Smooth muscle cell of the brain vasculature (primary cell): ENCODE results near the gene CACNG1.
"Not testable (repeated sequence)": the region's sequence is repeated elsewhere in the genome, so short reads cannot be mapped to it uniquely, and the experiment has no call there.

Source experiments
- DNase-seq: peaks from one replicate; pipeline ENCODE4 v3.0.0-alpha.2; 2012; ENCODE audit warnings: low read depth, low spot score

The CACNG1 gene

GRCh38 chr17:67025216-67025792, 19.1 kb upstream of the CACNG1 start:
- no peak for DNase-seq

DNA sequence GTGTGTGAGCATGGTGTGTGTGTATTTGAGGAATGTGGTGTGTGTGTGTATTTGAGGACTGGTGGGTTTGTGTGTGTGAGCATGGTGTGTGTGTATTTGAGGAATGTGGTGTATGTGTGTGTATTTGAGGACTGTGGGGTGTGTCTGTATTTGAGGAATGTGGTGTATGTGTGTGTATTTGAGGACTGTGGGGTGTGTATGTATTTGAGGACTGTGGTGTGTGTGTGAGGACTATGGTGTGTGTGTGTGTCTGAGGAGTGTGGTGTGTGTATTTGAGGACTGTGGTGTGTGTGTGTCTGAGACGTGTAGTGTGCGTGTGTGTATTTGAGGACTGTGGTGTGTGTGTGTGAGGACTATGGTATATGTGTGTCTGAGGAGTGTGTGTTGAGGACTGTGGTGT, 18.0 kb upstream of the CACNG1 start:
- DNase-seq, result no peak

- DNase-seq, result no peak
Observed at GRCh38 chr17:67027031-67027628, 17.2 kb upstream of the CACNG1 start.

- no peak for DNase-seq
Observed at GRCh38 chr17:67030641-67031040, 13.7 kb upstream of the CACNG1 start.

- DNase-seq, result no peak
Observed at GRCh38 chr17:67032382-67032781, 12.0 kb upstream of the CACNG1 start.

- no peak for DNase-seq
Observed at GRCh38 chr17:67032985-67033384, 11.4 kb upstream of the CACNG1 start.

DNA sequence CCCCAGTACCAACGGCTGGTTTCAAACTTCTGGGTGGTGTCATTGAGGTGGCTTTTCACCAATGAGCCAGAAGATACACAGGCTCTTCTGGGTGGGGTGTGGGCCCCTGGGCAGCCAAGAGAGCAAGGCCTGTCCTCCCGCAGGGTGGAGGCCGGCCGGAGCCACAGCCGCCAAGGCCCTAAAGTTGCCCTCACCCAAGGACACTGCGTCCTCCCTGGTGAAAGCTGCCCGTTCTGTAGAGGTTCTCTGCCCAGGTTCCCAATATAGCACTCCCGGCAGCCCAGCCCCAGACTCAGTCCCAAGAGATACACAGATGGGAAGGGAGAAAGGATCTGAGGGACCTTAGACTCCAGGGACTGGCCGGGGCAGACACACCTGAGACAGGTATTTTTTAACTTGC, 10.7 kb upstream of the CACNG1 start:
- DNase-seq, result no peak

DNA sequence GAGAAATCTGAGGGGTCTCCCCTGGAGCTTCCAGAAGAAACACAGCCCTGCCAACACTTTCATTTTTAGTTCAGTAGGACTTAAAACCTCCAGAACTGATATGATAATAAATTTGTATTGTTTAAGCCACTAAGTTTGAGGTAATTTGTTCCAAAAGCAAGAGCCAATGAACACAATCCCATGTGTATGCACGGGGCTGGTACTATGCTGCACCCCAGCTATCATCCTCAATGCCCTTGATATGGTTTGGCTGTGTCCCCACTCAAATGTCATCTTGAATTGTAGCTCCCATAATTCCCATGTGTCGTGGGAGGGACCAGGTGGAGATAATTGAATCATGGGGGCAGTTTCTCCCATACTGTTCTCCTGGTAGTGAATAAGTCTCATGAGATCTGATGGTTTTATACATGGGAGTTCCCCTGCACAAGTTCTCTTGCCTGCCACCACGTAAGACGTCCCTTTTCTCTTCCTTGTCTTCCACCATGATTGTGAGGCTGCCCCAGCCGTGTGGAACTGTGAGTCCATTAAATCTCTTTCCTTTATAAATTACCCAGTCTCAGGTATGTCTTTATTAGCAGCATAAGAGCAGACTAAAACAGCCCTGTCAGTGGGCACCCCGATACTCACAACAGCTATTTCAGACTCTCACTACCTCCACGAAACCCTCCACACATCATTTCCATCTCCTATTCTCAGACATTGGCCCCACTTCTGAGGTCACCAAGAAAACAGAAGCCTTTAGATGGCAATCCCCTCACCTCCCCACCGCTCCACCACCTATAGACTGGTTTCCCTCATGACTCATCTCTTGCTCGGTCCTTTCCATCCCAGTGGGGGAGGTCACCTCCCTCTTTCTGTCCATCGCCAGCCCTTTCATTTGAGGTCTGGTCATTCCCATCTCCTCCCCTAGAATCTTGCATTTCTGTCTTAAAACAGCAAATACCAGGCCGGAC, 8.9 kb upstream of the CACNG1 start:
- no peak for DNase-seq

DNA sequence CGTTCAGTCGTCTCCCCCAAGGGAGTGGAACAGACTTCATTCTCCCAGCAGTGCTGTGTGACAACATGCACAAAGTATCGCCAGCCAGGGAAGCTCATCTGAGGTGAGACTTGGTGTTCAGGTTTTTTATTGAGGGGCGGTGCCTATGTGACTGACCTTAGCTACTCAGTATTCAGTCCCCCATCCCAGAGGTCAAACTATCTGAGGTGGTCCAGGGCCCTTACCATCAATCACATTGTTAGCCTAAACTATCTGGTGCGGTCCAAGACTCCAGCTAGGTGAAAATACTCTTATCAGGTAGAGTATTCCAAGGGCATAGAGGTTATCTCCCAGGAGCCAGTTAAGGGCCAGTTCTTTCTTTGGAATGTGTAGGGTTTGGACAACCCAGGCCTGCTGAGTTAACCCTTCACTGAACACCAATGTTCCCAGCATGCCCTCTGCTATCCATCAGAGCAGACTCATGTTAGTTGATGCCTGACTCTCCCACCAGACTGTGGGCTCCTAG, 5.4 kb upstream of the CACNG1 start:
- no peak for DNase-seq

GRCh38 chr17:67040652-67041051, 3.7 kb upstream of the CACNG1 start:
- no peak for DNase-seq

DNA sequence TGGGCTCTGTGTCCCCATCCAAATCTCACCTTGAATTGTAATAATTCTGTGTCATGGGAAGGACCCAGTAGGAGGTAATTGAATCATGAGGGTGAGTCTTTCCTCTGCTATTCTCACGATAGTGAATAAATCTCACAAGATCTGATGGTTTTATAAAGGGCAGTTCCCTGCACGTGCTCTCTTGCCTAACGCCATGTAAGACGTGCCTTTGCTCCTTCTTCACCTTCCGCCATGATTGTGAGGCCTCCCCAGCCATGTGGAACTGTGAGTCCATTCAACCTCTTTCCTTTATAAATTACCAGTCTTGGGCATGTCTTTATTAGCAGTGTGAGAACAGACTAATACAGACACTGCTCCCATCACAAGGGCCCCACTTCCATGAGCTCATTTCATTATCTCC, 3.2 kb upstream of the CACNG1 start:
- not testable (repeated sequence) for DNase-seq

DNA sequence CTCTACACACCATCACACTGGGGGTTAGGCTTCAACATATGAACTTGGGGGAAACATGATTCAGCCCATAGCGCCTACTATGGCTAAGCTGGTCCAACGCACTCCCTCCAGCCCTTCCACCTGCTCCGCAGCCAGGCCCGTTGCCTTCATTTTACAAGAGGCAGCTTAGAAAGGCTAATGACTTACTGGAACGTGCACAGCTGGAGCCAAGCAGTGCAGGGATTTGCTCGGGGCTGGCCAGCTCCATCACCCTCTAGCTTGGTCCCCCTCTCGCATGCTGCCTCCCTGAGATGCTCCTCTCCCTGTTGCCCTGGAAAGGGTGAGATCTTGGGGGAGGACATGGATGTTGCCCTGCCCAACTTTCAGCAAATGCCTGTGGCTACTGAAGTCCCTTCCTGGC, 2.8 kb upstream of the CACNG1 start:
- no peak for DNase-seq

- DNase-seq, result no peak
Observed at GRCh38 chr17:67041941-67042899, 2.1 kb upstream of the CACNG1 start.

DNA sequence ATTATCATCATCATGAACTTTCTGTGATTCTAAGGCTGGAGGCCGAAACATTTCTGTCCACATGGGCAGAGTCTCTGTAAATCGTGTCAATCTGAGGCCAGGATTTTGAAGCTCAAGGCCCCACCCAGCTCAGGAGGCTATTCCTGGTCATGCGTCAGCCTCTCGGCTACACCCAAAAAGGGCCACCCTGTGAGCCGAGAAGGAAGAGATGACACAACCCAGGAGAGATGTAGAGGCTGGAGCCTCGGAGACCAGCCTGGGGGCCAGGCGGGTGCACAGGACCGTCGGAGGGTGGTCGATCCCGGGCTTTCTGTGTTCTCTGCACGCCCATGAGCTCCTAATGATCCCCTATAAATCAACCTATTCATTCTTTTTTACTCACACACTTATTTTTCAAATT, 1.1 kb upstream of the CACNG1 start:
- no peak for DNase-seq

DNA sequence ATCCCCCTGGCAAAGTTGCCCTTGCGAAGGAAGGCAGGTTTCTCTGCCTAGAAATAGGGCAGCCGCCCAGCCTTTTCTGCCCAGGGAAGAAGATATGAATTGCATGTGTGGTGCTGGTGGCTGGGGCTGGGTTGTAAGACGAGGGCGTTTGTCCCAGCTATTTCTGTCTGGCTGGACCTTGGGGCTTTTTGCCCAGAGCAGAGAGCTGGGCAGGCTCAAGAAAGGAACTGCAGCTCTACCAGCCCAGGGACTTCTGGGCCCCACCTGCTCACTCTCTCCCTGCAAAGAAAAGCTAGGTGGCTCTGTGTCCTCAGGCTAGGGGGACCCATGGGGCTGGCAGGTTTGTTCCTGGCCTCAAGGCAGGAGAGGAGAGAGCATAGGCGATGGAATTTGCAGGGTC, 586 bp downstream of the CACNG1 start:
- no peak for DNase-seq

- DNase-seq, result no peak
Observed at GRCh38 chr17:67046398-67046797, 2.0 kb downstream of the CACNG1 start.

GRCh38 chr17:67047382-67047781, 3.0 kb downstream of the CACNG1 start:
- DNase-seq, result no peak

DNA sequence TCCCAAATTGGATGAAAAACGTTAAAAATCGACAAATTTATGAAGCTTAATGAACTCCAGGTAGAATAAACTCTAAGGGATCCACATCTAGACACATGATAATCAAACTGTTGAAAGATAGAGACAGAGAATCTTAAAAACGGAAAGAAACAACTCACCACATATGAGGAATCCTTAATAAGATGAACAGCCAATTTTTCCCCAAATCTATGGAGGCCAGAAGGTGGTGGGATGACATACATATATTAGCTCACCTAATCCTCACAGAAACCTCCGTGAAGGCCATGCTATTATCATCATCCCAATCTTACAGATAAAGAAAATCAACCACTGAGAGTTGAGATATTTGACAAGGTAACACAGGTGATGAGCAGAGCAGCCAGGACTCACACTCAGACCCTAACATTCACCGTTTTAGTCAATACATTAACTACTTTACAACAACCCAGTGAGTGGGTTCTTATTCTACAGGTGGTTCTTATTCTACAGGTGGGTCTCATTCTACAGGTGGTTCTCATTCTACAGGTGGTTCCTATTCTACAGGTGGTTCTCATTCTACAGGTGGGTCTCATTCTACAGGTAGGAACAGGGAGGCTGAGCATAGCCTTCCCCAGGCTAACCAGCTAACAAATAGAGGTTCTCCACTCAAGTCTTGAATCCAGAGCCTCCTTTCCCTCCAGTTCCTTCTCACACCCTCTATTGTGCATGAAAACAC, 4.8 kb downstream of the CACNG1 start:
- DNase-seq, result no peak

DNA sequence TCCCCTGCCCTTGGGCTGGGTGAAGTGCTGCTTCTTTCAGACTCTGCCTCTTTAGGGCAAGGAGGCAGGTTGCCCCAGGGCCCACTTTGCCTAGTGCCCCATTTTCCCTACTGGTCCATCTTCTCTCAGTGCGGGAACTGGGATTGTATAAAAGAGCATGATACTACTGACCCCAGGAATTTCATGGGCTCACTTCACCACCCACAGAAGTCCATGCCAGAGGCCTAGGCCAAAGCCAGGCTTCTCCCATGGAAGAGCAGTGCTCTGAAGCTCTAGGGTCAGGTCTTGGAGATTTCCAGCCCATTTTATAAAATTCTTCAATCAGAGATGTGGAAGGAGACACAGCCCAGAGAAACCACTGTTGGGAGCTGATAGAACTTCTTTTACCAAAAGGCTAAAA, 5.7 kb downstream of the CACNG1 start:
- DNase-seq, result no peak

GRCh38 chr17:67050471-67051154, 6.3 kb downstream of the CACNG1 start:
- DNase-seq, result no peak
